ENCODE data around the gene RPL22L1.
"Not testable (repeated sequence)": the region's sequence is repeated elsewhere in the genome, so short reads cannot be mapped to it uniquely, and the experiment has no call there.

DNA sequence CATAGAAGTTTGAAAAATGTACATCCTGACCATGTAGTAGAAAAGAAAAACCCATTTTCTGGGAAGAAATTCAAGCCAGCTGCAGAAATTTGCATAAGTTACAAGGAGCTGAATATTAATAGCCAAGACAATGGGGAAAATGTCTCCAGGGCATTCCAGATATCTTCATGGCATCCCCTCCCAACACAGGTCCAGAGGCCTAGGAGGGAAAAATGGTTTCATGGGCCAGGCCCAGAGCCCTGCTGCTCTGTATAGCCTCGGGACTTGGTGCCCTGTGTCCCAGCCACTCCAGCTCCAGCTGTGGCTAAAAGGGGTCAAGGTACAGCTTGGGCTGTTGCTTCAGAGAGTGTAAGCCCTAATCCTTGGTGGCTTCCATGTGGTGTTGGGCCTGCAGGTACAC lies 27.2 kb upstream of the RPL22L1 start:
- not testable (repeated sequence) for TF ChIP-seq STAT1 (IDR thresholded peaks at IDR 0.05; ENCODE audit: unreplicated experiment); POLR2AphosphoS5 (IDR thresholded peaks at IDR 0.05; ENCODE audit: low read depth); EZH2 (IDR thresholded peaks at IDR 0.05; ENCODE audit: low read depth, unreplicated experiment); CREB1 (CRISPR knock-in tag; IDR thresholded peaks at IDR 0.05; ENCODE audit: low read depth); EZH2phosphoT487 (IDR thresholded peaks at IDR 0.05; ENCODE audit: unreplicated experiment); ZNF114 (CRISPR knock-in tag; IDR thresholded peaks at IDR 0.05); NANOG (IDR thresholded peaks at IDR 0.05; ENCODE audit: borderline replicate concordance)
- TF ChIP-seq, protein P1, sequence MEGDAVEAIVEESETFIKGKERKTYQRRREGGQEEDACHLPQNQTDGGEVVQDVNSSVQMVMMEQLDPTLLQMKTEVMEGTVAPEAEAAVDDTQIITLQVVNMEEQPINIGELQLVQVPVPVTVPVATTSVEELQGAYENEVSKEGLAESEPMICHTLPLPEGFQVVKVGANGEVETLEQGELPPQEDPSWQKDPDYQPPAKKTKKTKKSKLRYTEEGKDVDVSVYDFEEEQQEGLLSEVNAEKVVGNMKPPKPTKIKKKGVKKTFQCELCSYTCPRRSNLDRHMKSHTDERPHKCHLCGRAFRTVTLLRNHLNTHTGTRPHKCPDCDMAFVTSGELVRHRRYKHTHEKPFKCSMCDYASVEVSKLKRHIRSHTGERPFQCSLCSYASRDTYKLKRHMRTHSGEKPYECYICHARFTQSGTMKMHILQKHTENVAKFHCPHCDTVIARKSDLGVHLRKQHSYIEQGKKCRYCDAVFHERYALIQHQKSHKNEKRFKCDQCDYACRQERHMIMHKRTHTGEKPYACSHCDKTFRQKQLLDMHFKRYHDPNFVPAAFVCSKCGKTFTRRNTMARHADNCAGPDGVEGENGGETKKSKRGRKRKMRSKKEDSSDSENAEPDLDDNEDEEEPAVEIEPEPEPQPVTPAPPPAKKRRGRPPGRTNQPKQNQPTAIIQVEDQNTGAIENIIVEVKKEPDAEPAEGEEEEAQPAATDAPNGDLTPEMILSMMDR (conservative IDR thresholded peaks at IDR 0.05; ENCODE audit: low read depth in 2 of 2) = not testable (repeated sequence)
- TF ChIP-seq, protein P2, sequence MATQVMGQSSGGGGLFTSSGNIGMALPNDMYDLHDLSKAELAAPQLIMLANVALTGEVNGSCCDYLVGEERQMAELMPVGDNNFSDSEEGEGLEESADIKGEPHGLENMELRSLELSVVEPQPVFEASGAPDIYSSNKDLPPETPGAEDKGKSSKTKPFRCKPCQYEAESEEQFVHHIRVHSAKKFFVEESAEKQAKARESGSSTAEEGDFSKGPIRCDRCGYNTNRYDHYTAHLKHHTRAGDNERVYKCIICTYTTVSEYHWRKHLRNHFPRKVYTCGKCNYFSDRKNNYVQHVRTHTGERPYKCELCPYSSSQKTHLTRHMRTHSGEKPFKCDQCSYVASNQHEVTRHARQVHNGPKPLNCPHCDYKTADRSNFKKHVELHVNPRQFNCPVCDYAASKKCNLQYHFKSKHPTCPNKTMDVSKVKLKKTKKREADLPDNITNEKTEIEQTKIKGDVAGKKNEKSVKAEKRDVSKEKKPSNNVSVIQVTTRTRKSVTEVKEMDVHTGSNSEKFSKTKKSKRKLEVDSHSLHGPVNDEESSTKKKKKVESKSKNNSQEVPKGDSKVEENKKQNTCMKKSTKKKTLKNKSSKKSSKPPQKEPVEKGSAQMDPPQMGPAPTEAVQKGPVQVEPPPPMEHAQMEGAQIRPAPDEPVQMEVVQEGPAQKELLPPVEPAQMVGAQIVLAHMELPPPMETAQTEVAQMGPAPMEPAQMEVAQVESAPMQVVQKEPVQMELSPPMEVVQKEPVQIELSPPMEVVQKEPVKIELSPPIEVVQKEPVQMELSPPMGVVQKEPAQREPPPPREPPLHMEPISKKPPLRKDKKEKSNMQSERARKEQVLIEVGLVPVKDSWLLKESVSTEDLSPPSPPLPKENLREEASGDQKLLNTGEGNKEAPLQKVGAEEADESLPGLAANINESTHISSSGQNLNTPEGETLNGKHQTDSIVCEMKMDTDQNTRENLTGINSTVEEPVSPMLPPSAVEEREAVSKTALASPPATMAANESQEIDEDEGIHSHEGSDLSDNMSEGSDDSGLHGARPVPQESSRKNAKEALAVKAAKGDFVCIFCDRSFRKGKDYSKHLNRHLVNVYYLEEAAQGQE (IDR thresholded peaks at IDR 0.05; ENCODE audit: unreplicated experiment) = not testable (repeated sequence)
- TF ChIP-seq, protein P3, sequence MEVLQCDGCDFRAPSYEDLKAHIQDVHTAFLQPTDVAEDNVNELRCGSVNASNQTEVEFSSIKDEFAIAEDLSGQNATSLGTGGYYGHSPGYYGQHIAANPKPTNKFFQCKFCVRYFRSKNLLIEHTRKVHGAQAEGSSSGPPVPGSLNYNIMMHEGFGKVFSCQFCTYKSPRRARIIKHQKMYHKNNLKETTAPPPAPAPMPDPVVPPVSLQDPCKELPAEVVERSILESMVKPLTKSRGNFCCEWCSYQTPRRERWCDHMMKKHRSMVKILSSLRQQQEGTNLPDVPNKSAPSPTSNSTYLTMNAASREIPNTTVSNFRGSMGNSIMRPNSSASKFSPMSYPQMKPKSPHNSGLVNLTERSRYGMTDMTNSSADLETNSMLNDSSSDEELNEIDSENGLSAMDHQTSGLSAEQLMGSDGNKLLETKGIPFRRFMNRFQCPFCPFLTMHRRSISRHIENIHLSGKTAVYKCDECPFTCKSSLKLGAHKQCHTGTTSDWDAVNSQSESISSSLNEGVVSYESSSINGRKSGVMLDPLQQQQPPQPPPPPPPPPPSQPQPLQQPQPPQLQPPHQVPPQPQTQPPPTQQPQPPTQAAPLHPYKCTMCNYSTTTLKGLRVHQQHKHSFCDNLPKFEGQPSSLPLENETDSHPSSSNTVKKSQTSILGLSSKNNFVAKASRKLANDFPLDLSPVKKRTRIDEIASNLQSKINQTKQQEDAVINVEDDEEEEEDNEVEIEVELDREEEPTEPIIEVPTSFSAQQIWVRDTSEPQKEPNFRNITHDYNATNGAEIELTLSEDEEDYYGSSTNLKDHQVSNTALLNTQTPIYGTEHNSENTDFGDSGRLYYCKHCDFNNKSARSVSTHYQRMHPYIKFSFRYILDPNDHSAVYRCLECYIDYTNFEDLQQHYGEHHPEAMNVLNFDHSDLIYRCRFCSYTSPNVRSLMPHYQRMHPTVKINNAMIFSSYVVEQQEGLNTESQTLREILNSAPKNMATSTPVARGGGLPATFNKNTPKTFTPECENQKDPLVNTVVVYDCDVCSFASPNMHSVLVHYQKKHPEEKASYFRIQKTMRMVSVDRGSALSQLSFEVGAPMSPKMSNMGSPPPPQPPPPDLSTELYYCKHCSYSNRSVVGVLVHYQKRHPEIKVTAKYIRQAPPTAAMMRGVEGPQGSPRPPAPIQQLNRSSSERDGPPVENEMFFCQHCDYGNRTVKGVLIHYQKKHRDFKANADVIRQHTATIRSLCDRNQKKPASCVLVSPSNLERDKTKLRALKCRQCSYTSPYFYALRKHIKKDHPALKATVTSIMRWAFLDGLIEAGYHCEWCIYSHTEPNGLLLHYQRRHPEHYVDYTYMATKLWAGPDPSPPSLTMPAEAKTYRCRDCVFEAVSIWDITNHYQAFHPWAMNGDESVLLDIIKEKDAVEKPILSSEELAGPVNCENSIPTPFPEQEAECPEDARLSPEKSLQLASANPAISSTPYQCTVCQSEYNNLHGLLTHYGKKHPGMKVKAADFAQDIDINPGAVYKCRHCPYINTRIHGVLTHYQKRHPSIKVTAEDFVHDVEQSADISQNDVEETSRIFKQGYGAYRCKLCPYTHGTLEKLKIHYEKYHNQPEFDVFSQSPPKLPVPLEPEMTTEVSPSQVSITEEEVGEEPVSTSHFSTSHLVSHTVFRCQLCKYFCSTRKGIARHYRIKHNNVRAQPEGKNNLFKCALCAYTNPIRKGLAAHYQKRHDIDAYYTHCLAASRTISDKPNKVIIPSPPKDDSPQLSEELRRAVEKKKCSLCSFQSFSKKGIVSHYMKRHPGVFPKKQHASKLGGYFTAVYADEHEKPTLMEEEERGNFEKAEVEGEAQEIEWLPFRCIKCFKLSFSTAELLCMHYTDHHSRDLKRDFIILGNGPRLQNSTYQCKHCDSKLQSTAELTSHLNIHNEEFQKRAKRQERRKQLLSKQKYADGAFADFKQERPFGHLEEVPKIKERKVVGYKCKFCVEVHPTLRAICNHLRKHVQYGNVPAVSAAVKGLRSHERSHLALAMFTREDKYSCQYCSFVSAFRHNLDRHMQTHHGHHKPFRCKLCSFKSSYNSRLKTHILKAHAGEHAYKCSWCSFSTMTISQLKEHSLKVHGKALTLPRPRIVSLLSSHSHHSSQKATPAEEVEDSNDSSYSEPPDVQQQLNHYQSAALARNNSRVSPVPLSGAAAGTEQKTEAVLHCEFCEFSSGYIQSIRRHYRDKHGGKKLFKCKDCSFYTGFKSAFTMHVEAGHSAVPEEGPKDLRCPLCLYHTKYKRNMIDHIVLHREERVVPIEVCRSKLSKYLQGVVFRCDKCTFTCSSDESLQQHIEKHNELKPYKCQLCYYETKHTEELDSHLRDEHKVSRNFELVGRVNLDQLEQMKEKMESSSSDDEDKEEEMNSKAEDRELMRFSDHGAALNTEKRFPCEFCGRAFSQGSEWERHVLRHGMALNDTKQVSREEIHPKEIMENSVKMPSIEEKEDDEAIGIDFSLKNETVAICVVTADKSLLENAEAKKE (CRISPR knock-in tag; IDR thresholded peaks at IDR 0.05) = not testable (repeated sequence)

Data from GM23338 (cell line).